IMR-90 (cell line): ENCODE results near the gene AKAP6. TPM values are rescaled to one million over a fixed set of nuclear protein-coding genes. Genes with fewer than 3 reads are reported as not detected.
A peak's percentile ranks its signal among the peaks of the same experiment; 100 is the strongest.

Experiments used
- ATAC-seq: fragments of 200-7000 bp; cut with Tn5 transposase; 2 replicates; pipeline ENCODE4 v1.9.1; 2020; ENCODE audit warnings: low read depth, mild to moderate bottlenecking, moderate library complexity
- BruUV-seq: library from RNA; stranded (reverse); fragments of 400-500 nt; replicated peaks from 2 replicates; lab custom pipeline; 2021; lab: Mats Ljungman, UMichigan
- CTCF ChIA-PET: fragments of 300-600 bp; formaldehyde crosslinking; extraction: SDS; loops from one replicate; lab custom pipeline; 2021; ENCODE audit warnings: antibody characterized with exemption; lab: Yijun Ruan, JAX
- POLR2A ChIA-PET: fragments of 300-600 bp; sonication (Branson Sonifier 250); formaldehyde crosslinking; loops from one replicate; lab custom pipeline; 2022; ENCODE audit warnings: antibody characterized with exemption; ENCODE audit not compliant: unreplicated experiment; lab: Charles Lee
- DNase-seq: peaks from one replicate; pipeline ENCODE4 v3.0.0; 2013
- H2AFZ ChIP-seq: replicated peaks from 2 replicates; pipeline ENCODE3; 2013; ENCODE audit warnings: low read length, mild to moderate bottlenecking; ENCODE audit not compliant: poor library complexity
- H2AK5ac ChIP-seq: 2 replicates; pipeline ENCODE4 v1.6.1; 2013; ENCODE audit warnings: low read depth, low read length, inconsistent platforms
- H2AK9ac ChIP-seq: replicated peaks from 2 replicates; pipeline ENCODE3; 2013; ENCODE audit warnings: mild to moderate bottlenecking, low read depth, low read length, moderate library complexity; ENCODE audit not compliant: poor library complexity
- H2BK120ac ChIP-seq: 2 replicates; pipeline ENCODE4 v1.6.1; 2013; ENCODE audit warnings: low read depth, low read length, inconsistent platforms
- H2BK15ac ChIP-seq: 3 replicates; pipeline ENCODE4 v1.6.1; 2013; ENCODE audit warnings: low read depth, low read length, inconsistent platforms
- H2BK20ac ChIP-seq: 2 replicates; pipeline ENCODE4 v1.6.1; 2013; ENCODE audit warnings: low read depth, mild to moderate bottlenecking, inconsistent platforms, low read length, moderate library complexity
- H2BK5ac ChIP-seq: 2 replicates; pipeline ENCODE4 v1.6.1; 2013; ENCODE audit warnings: mild to moderate bottlenecking, low read depth, low read length, inconsistent platforms; ENCODE audit not compliant: poor library complexity, severe bottlenecking
- H3K14ac ChIP-seq: replicated peaks from 2 replicates; pipeline ENCODE4 v1.6.1; 2013; ENCODE audit warnings: low read depth, low read length, inconsistent platforms
- H3K18ac ChIP-seq: 2 replicates; pipeline ENCODE4 v1.6.1; 2013; ENCODE audit warnings: low read depth, low read length, control low read depth
- H3K23ac ChIP-seq: 2 replicates; pipeline ENCODE4 v1.6.1; 2013; ENCODE audit warnings: low read depth, low read length, inconsistent platforms
- H3K27ac ChIP-seq: 2 replicates; pipeline ENCODE4 v1.5.1; 2013; ENCODE audit warnings: mild to moderate bottlenecking, control low read depth, low read length; ENCODE audit not compliant: insufficient read depth
- H3K27me3 ChIP-seq: 2 replicates; pipeline ENCODE4 v1.6.1; 2013; ENCODE audit warnings: low read length; ENCODE audit not compliant: control insufficient read depth, insufficient read depth
- H3K36me3 ChIP-seq: 2 replicates; pipeline ENCODE4 v1.6.1; 2013; ENCODE audit warnings: low read length, mixed read lengths; ENCODE audit not compliant: control insufficient read depth, insufficient read depth
- H3K4ac ChIP-seq: 2 replicates; pipeline ENCODE4 v1.6.1; 2013; ENCODE audit warnings: low read depth, low read length, inconsistent platforms
- H3K4me1 ChIP-seq: 2 replicates; pipeline ENCODE4 v1.6.1; 2013; ENCODE audit warnings: low read length, mixed read lengths; ENCODE audit not compliant: control insufficient read depth, insufficient read depth
- H3K4me2 ChIP-seq: 2 replicates; pipeline ENCODE4 v1.6.1; 2013; ENCODE audit warnings: low read depth, mild to moderate bottlenecking, control low read depth, low read length, moderate library complexity
- H3K4me3 ChIP-seq: 2 replicates; pipeline ENCODE4 v1.5.1; 2013; ENCODE audit warnings: low read depth, mild to moderate bottlenecking, control low read depth, low read length, moderate library complexity; ENCODE audit not compliant: insufficient read depth
- H3K56ac ChIP-seq: 2 replicates; pipeline ENCODE4 v1.6.1; 2013; ENCODE audit warnings: low read length, inconsistent platforms; ENCODE audit not compliant: insufficient read depth; ENCODE audit errors: extremely low read depth
- H3K79me1 ChIP-seq, 2 experiments: 2 replicates each; pipeline ENCODE4 v1.6.1; 2013; ENCODE audit warnings: low read length in 2 of 2, inconsistent platforms in 1 of 2, low read depth in 1 of 2
- H3K9ac ChIP-seq: 2 replicates; pipeline ENCODE4 v1.6.1; 2013; ENCODE audit warnings: low read depth, low read length, control low read depth
- H3K9me1 ChIP-seq: 2 replicates; pipeline ENCODE4 v1.6.1; 2013; ENCODE audit warnings: low read length, inconsistent platforms; ENCODE audit not compliant: insufficient read depth
- H3K9me3 ChIP-seq: 2 replicates; pipeline ENCODE4 v1.6.1; 2013; ENCODE audit warnings: low read length; ENCODE audit not compliant: control insufficient read depth, insufficient read depth
- H4K20me1 ChIP-seq: 2 replicates; pipeline ENCODE4 v1.6.1; 2013; ENCODE audit warnings: low read length, inconsistent platforms; ENCODE audit not compliant: insufficient read depth
- H4K5ac ChIP-seq: 2 replicates; pipeline ENCODE4 v1.6.1; 2013; ENCODE audit warnings: mild to moderate bottlenecking, low read depth, low read length, control low read depth
- H4K8ac ChIP-seq, 2 experiments: 2 replicates each; pipeline ENCODE4 v1.6.1; 2013; ENCODE audit warnings: low read depth in 2 of 2, low read length in 2 of 2, control low read depth in 1 of 2, inconsistent platforms in 1 of 2
- H4K91ac ChIP-seq: 2 replicates; pipeline ENCODE4 v1.6.1; 2013; ENCODE audit warnings: low read depth, low read length, inconsistent platforms; ENCODE audit not compliant: insufficient read depth
- ELK1 ChIP-seq: fragments of 150-350 bp; IDR thresholded peaks from 2 replicates; pipeline ENCODE4 v1.6.1; 2016; ENCODE audit warnings: low read depth, mild to moderate bottlenecking, low read length, moderate library complexity, borderline replicate concordance
- MAFK ChIP-seq: IDR thresholded peaks from 2 replicates; pipeline ENCODE4 v1.6.1; 2012; ENCODE audit warnings: low read depth, low read length, improper control_type of control experiment
- RAD21 ChIP-seq: IDR thresholded peaks from 2 replicates; pipeline ENCODE4 v1.6.1; 2012; ENCODE audit warnings: low read length, improper control_type of control experiment
- RCOR1 ChIP-seq: IDR thresholded peaks from 2 replicates; pipeline ENCODE4 v1.6.1; 2012; ENCODE audit warnings: mild to moderate bottlenecking, low read length, improper control_type of control experiment; ENCODE audit not compliant: insufficient replicate concordance
- RFX5 ChIP-seq: IDR thresholded peaks from 2 replicates; pipeline ENCODE4 v1.8.0; 2012; ENCODE audit warnings: low read depth, mild to moderate bottlenecking, low read length, moderate library complexity
- WGBS, 2 experiments: methylation state at CpG; one replicate each; pipeline versions ENCODE4 v1.1.5 to v1.1.7; 2013; ENCODE audit warnings: missing lambda C conversion rate in 2 of 2; ENCODE audit not compliant: insufficient read length in 1 of 2; ENCODE audit errors: extremely low coverage in 2 of 2; 5-methylcytosine and 5-hydroxymethylcytosine counted together
- dilution Hi-C: fragments of 300-500 bp; cut with HindIII; formaldehyde crosslinking; loops from one replicate; pipeline ENCODE4 v1.14.3; 2018; ENCODE audit warnings: low sequenced_read_pairs; ENCODE audit not compliant: unreplicated experiment
- in situ Hi-C: fragments of 300-500 bp; cut with MboI; formaldehyde crosslinking; loops from 3 replicates; pipeline ENCODE4 v1.14.3; 2019; ENCODE audit warnings: low sequenced_read_pairs, inconsistent platforms, mixed read lengths
- intact Hi-C: fragments of 100-400 bp; cut with micrococcal nuclease; formaldehyde crosslinking; loops from 2 replicates; pipeline ENCODE4 v1.10.0; 2022
- polyA plus RNA-seq, 3 experiments: library from polyadenylated mRNA; depleted of rRNA; stranded (reverse); fragments of >200 nt; gene quantifications; 2 replicates each; pipeline ENCODE4 v1.2.3, GENCODE V29; 2012; ENCODE audit warnings: low replicate concordance in 1 of 3
- total RNA-seq: library from RNA; depleted of rRNA; stranded (reverse); fragments of >200 nt; gene quantifications from 2 replicates; pipeline ENCODE4 v1.2.3, GENCODE V29; 2012

Gene AKAP6
- total and polyA plus RNA-seq, 2 of the 4 experiments (the other 2 are of a cell fraction): 0.22 to 1.6 TPM

GRCh38 chr14:32368107-32368506 lies 39.0 kb downstream of the AKAP6 start:
- WGBS, 2 experiments: no CpG with 5 or more reads among the region's 3 CpGs
- Histone ChIP-seq H3K56ac (no peak overlapping the region), H3K23ac (no peak overlapping the region), H2BK15ac (peak overlapping the region; percentile 56; the same call in 2 of the 3 replicates), H2BK120ac (no peak overlapping the region), H3K9me3 (no peaks in the 10 kb centered on the region), H2AK9ac (no peak overlapping the region), H3K14ac (no peak overlapping the region), H4K20me1 (no peaks in the 10 kb centered on the region), H4K91ac (no peak overlapping the region), H3K79me1 (no peaks in the 10 kb centered on the region), H3K4me2 (no peak overlapping the region), H3K36me3 (no peaks in the 10 kb centered on the region), H3K27ac (no peak overlapping the region), H3K9ac (no peak overlapping the region), H3K4ac (no peak overlapping the region), H3K27me3 (no peaks in the 10 kb centered on the region), H2AK5ac (peak overlapping the region; percentile 24; the same call in 1 of the 2 replicates), H2BK20ac (no peak overlapping the region; the same call in 1 of the 2 replicates), H3K4me3 (no peak overlapping the region), H2BK5ac (no peak overlapping the region), H3K9me1 (peaks cover 7% of the 10 kb centered on the region), H3K18ac (no peak overlapping the region), H3K4me1 (peaks cover 16% of the 10 kb centered on the region), H4K8ac (no peak overlapping the region), H2AFZ (no peak overlapping the region), H4K5ac (no peak overlapping the region)
- no peak for TF ChIP-seq RFX5
- TF ChIP-seq RCOR1: no peak
- TF ChIP-seq ELK1: no peak
- TF ChIP-seq RAD21: no peak
- peak; percentile 37; the same call in 1 of the 2 replicates for TF ChIP-seq MAFK
- ATAC-seq (no peak), DNase-seq (no peak)
- dilution Hi-C loops: no loop called here
- ChIA-PET CTCF (interaction anchor here (0.6 to 0.7 kb wide), 2 partner anchors 43 to 49 kb away, joined by 3 read pairs; no protein-coding TSS in a partner anchor), POLR2A (no interaction called here)
- in situ Hi-C loops: no loop called here
- intact Hi-C loops: no loop called here
- no TSS peak for BruUV-seq
